ENCODE data around the gene MMP25.
A peak's percentile ranks its signal among the peaks of the same experiment; 100 is the strongest.

MMP25 gene

DNA sequence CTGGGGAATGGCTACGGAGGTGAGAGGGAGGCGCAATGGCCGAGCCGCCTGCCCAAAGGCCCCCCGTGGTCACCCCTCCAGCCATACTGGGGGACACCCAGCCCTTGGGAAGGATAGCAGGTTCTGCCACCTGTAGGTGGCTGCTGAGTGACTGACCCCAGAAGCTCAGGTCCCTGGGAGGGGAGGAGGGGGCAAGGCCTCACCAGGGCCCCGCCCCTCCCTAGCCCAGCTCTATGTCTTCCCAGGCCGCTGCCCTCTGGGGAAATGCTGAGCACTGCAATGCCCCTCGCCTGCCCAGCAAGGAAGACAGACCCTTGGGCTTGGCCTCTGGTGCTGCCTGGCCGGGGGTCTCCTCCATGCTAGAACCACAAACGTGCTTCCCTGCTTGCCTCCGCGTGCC lies 45.0 kb upstream of the MMP25 start:
- Histone ChIP-seq H3K4me1 (ENCODE audit: insufficient read depth, low read length, poor library complexity, severe bottlenecking) (peaks cover 10% of the 10 kb centered on the region), H3F3A (ENCODE audit: low read depth) (no peaks in the 10 kb centered on the region), H4K20me1 (ENCODE audit: insufficient read depth, low read length, poor library complexity, severe bottlenecking) (no peaks in the 10 kb centered on the region), H3K27me3 (ENCODE audit: insufficient read depth, low read length, poor library complexity, severe bottlenecking) (no peaks in the 10 kb centered on the region), H3K79me2 (ENCODE audit: insufficient read depth, low read length) (peaks cover under 1% of the 10 kb centered on the region), H3K9me3 (ENCODE audit: insufficient read depth, low read depth, low read length) (no peaks in the 10 kb centered on the region), H2AFZ (ENCODE audit: low read length) (no peak overlapping the region), H3K36me3 (ENCODE audit: insufficient read depth, low read length) (no peaks in the 10 kb centered on the region), H3K9me2 (replicated peaks; ENCODE audit: low read depth, low read length) (no peaks in the 10 kb centered on the region), H3K9ac (ENCODE audit: low read depth, low read length, poor library complexity, severe bottlenecking) (no peak overlapping the region), H3K4me2 (ENCODE audit: low read depth, low read length, poor library complexity, severe bottlenecking) (no peak overlapping the region), H3K4me3 (ENCODE audit: low read length, poor library complexity, severe bottlenecking) (no peak overlapping the region)
- TF ChIP-seq, protein P1, sequence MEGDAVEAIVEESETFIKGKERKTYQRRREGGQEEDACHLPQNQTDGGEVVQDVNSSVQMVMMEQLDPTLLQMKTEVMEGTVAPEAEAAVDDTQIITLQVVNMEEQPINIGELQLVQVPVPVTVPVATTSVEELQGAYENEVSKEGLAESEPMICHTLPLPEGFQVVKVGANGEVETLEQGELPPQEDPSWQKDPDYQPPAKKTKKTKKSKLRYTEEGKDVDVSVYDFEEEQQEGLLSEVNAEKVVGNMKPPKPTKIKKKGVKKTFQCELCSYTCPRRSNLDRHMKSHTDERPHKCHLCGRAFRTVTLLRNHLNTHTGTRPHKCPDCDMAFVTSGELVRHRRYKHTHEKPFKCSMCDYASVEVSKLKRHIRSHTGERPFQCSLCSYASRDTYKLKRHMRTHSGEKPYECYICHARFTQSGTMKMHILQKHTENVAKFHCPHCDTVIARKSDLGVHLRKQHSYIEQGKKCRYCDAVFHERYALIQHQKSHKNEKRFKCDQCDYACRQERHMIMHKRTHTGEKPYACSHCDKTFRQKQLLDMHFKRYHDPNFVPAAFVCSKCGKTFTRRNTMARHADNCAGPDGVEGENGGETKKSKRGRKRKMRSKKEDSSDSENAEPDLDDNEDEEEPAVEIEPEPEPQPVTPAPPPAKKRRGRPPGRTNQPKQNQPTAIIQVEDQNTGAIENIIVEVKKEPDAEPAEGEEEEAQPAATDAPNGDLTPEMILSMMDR (conservative IDR thresholded peaks at IDR 0.05; ENCODE audit: low read length) = no peak
- TF ChIP-seq EZH2phosphoT487 (IDR thresholded peaks at IDR 0.05; ENCODE audit: borderline replicate concordance) = no peak

DNA sequence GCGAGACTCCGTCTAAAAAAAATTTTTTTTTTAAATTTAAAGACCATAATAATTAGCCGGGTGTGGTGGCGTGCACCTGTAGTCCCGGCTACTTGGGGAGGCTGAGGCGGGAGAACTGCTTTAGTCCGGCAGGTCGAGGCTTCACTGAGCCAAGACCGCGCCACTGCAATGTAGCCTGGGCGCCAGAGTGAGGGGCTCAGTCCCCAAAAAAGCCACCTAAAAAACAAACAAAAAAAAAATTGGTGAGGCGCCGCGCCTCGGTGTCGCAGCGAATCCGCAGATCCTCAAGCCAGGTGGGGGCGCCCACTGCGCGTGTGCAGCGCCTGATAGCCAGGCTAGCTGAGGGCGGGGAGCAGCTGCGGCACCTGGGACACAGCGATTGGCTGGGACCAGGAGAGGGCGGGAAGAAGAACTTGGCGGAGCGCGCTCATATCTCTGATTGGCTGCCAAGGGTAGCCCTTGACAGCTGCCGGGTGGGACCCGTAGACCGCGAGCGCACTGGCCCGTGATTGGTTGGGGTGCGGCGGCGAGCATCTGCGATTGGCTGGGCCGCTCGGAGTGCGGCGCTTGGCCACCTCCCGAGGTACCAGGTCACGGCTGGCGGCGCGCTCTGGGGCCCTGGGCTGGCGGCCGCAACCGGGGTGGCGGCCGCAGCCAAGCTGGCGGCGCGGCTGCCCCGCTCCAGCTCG lies 42.6 kb upstream of the MMP25 start:
- Histone ChIP-seq H2AFZ (ENCODE audit: low read length) (no peak overlapping the region), H3K27me3 (ENCODE audit: insufficient read depth, low read length, poor library complexity, severe bottlenecking) (no peaks in the 10 kb centered on the region), H3K9me2 (replicated peaks; ENCODE audit: low read depth, low read length) (no peaks in the 10 kb centered on the region), H3K4me1 (ENCODE audit: insufficient read depth, low read length, poor library complexity, severe bottlenecking) (peaks cover 29% of the 10 kb centered on the region), H3K4me3 (ENCODE audit: low read length, poor library complexity, severe bottlenecking) (no peak overlapping the region), H3K9me3 (ENCODE audit: insufficient read depth, low read depth, low read length) (no peaks in the 10 kb centered on the region), H3F3A (ENCODE audit: low read depth) (no peaks in the 10 kb centered on the region; the same call in 1 of the 2 replicates), H4K20me1 (ENCODE audit: insufficient read depth, low read length, poor library complexity, severe bottlenecking) (no peaks in the 10 kb centered on the region), H3K9ac (ENCODE audit: low read depth, low read length, poor library complexity, severe bottlenecking) (no peak overlapping the region), H3K79me2 (ENCODE audit: insufficient read depth, low read length) (peaks cover 7% of the 10 kb centered on the region), H3K4me2 (ENCODE audit: low read depth, low read length, poor library complexity, severe bottlenecking) (no peak overlapping the region), H3K36me3 (ENCODE audit: insufficient read depth, low read length) (no peaks in the 10 kb centered on the region)
- no peak for TF ChIP-seq EZH2phosphoT487 (IDR thresholded peaks at IDR 0.05; ENCODE audit: borderline replicate concordance)
- TF ChIP-seq, protein P1 (conservative IDR thresholded peaks at IDR 0.05; ENCODE audit: low read length) = peak; percentile 53

DNA sequence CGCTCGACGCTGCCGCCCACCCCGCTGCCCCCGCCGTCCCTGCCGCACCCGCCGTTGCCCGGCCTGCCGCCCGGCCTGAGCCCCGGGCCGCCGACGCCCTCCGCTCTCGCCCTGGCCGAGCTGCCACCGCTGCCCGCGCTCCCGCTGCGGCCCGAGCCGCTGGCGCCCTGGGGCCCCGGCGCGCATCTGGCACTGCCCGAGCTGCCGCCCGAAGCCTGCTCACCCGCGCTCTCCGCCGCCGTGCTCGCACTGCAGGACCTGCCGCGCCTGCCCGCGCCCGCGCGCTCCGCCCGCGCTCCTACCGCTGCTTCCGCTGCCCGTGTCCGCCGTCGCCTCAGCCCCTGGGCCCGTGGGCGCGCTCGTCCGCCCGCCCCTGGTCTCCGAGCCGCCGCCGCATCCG lies 42.0 kb upstream of the MMP25 start:
- Histone ChIP-seq H4K20me1 (ENCODE audit: insufficient read depth, low read length, poor library complexity, severe bottlenecking) (no peaks in the 10 kb centered on the region), H3K4me1 (ENCODE audit: insufficient read depth, low read length, poor library complexity, severe bottlenecking) (peaks cover 31% of the 10 kb centered on the region), H2AFZ (ENCODE audit: low read length) (no peak overlapping the region), H3K4me3 (ENCODE audit: low read length, poor library complexity, severe bottlenecking) (no peak overlapping the region), H3K27me3 (ENCODE audit: insufficient read depth, low read length, poor library complexity, severe bottlenecking) (no peaks in the 10 kb centered on the region), H3K79me2 (ENCODE audit: insufficient read depth, low read length) (peaks cover 7% of the 10 kb centered on the region), H3K4me2 (ENCODE audit: low read depth, low read length, poor library complexity, severe bottlenecking) (no peak overlapping the region), H3K9ac (ENCODE audit: low read depth, low read length, poor library complexity, severe bottlenecking) (no peak overlapping the region), H3K9me2 (replicated peaks; ENCODE audit: low read depth, low read length) (no peaks in the 10 kb centered on the region), H3F3A (ENCODE audit: low read depth) (no peaks in the 10 kb centered on the region; the same call in 1 of the 2 replicates), H3K9me3 (ENCODE audit: insufficient read depth, low read depth, low read length) (no peaks in the 10 kb centered on the region), H3K36me3 (ENCODE audit: insufficient read depth, low read length) (no peaks in the 10 kb centered on the region)
- TF ChIP-seq, protein P1 (conservative IDR thresholded peaks at IDR 0.05; ENCODE audit: low read length) = no peak
- no peak for TF ChIP-seq EZH2phosphoT487 (IDR thresholded peaks at IDR 0.05; ENCODE audit: borderline replicate concordance)
